ENCODE results near the gene EMP3.
A peak's percentile ranks its signal among the peaks of the same experiment; 100 is the strongest.
"Not testable (repeated sequence)": the region's sequence is repeated elsewhere in the genome, so short reads cannot be mapped to it uniquely, and the experiment has no call there.

The EMP3 gene

GRCh38 chr19:48290771-48291488 is 34.4 kb upstream of the EMP3 start:
- peak; percentile 97 for TF ChIP-seq CTCF (IDR thresholded peaks at IDR 0.05; ENCODE audit: borderline replicate concordance, control extremely low read depth, extremely low read depth, insufficient read depth, missing control alignments)
- in situ Hi-C loops (cut with MboI; ENCODE audit: low sequenced_read_pairs, unreplicated experiment) = no loop called here
- DNase-seq (ENCODE audit: low spot score) = peak; percentile 78

- DNase-seq (ENCODE audit: low spot score); in situ Hi-C loops (cut with MboI; ENCODE audit: low sequenced_read_pairs, unreplicated experiment): not testable (repeated sequence)
Measured at GRCh38 chr19:48291489-48291815, 33.9 kb upstream of the EMP3 start.

DNA sequence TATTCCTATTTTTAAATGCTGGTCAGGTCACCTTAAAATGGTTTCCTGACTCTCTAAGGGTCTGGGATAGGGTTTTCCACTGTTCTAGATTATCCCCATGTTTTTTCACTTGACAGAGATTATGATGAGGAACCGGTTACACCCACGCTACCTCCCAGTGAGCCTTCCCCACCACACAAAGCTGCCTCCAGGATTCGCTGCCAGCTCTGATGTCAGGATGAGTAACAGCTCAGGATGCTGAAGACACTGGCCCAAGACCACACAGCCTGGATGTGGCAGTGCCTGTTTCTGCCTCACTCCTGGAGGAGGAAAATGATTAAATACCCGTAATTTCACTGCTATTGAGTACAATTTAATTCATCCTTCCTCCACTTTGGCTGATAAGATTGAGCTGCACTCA is 32.6 kb upstream of the EMP3 start:
- in situ Hi-C loops (cut with MboI; ENCODE audit: low sequenced_read_pairs, unreplicated experiment) = no loop called here
- DNase-seq (ENCODE audit: low spot score) = no peak
- no peak for TF ChIP-seq CTCF (IDR thresholded peaks at IDR 0.05; ENCODE audit: borderline replicate concordance, control extremely low read depth, extremely low read depth, insufficient read depth, missing control alignments)

GRCh38 chr19:48295458-48295857 is 29.9 kb upstream of the EMP3 start:
- DNase-seq (ENCODE audit: low spot score) = no peak
- no peak for TF ChIP-seq CTCF (IDR thresholded peaks at IDR 0.05; ENCODE audit: borderline replicate concordance, control extremely low read depth, extremely low read depth, insufficient read depth, missing control alignments)
- in situ Hi-C loops (cut with MboI; ENCODE audit: low sequenced_read_pairs, unreplicated experiment) = no loop called here

GRCh38 chr19:48296963-48297734 is 28.2 kb upstream of the EMP3 start:
- TF ChIP-seq CTCF (IDR thresholded peaks at IDR 0.05; ENCODE audit: borderline replicate concordance, control extremely low read depth, extremely low read depth, insufficient read depth, missing control alignments) = no peak
- no peak for DNase-seq (ENCODE audit: low spot score)
- in situ Hi-C loops (cut with MboI; ENCODE audit: low sequenced_read_pairs, unreplicated experiment) = no loop called here

GRCh38 chr19:48297975-48298374 is 27.4 kb upstream of the EMP3 start:
- TF ChIP-seq CTCF (IDR thresholded peaks at IDR 0.05; ENCODE audit: borderline replicate concordance, control extremely low read depth, extremely low read depth, insufficient read depth, missing control alignments) = no peak
- DNase-seq (ENCODE audit: low spot score) = no peak
- in situ Hi-C loops (cut with MboI; ENCODE audit: low sequenced_read_pairs, unreplicated experiment) = no loop called here

DNA sequence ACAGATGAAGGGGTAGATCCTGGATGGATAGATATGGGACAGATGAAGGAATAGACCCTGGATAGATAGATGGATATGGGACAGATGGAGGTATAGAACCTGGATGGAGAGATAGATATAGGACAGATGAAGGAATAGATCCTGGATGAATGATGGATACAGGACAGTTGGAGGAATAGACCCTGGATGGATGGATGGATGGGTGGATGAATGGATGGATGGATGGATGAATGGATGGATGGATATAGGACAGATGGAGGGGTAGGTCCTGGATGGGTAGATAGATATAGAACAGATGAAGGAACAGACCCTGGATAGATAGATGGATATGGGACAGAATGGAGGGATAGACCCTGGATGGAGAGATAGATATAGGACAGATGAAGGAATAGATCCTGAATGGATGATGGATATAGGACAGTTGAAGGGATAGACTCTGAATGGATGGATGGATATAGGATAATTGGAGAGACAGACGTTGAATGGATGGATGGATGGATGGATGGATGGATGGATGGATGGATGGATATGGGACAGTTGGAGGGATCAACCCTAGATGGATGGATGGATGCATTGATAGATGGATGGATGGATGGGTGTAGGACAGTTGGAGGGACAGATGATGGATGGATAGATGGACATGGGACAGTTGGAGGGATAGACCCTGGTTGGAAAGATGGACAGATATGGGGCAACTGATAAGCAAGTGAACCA is 23.3 kb upstream of the EMP3 start:
- DNase-seq (ENCODE audit: low spot score) = no peak
- in situ Hi-C loops (cut with MboI; ENCODE audit: low sequenced_read_pairs, unreplicated experiment) = loop anchor here (25.0 kb wide), 1 partner anchor 285 kb away; no protein-coding TSS in a partner anchor
- no peak for TF ChIP-seq CTCF (IDR thresholded peaks at IDR 0.05; ENCODE audit: borderline replicate concordance, control extremely low read depth, extremely low read depth, insufficient read depth, missing control alignments)
